ENCODE measurements around the gene PDZD4.

PDZD4 gene

DNA sequence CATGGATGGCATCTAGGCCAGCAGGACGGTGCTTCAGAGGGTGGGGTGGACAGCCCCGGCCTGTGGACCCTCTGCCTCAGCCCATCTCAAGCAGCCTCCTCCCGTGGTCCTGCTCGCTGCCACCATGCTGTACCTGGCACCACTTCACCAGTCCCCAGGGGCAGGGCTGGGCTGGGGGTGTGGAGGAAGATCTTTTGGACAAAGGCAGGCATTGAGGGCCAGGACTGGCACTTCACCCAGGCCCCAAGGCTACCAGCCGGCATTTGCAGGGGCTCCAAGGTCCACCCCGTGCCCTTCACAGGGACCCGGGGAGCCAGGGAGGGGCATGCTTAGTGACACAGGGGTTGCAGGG, 65.6 kb downstream of the PDZD4 start:
- Mint-ChIP-seq H3K4me3 (no peak overlapping the region), H3K27me3 (ENCODE audit: low read depth) (no peaks in the 10 kb centered on the region), H3K27ac (no peak overlapping the region), H3K4me1 (ENCODE audit: low read depth) (peaks cover 6% of the 10 kb centered on the region), H3K36me3 (ENCODE audit: low read depth) (no peaks in the 10 kb centered on the region), H3K9me3 (no peaks in the 10 kb centered on the region)

GRCh38 chrX:153763989-153764755, 66.2 kb downstream of the PDZD4 start, which contains the start of gene PLXNB3:
Gene PLXNB3 (plus strand): TSS chrX:153764249. CDS start chrX:153765536, 1,287 bp downstream.
- H3K9me3 Mint-ChIP-seq = no peaks in the 10 kb centered on the region
- peaks cover 6% of the 10 kb centered on the region for H3K4me1 Mint-ChIP-seq (ENCODE audit: low read depth)
- H3K4me3 Mint-ChIP-seq = no peak within 1 kb of the TSS
- no peaks in the 10 kb centered on the region for H3K36me3 Mint-ChIP-seq (ENCODE audit: low read depth)
- H3K27ac Mint-ChIP-seq = no peak within 1 kb of the TSS
- H3K27me3 Mint-ChIP-seq (ENCODE audit: low read depth) = no peaks in the 10 kb centered on the region

- Mint-ChIP-seq H3K36me3 (ENCODE audit: low read depth) (no peaks in the 10 kb centered on the region), H3K9me3 (no peaks in the 10 kb centered on the region), H3K4me1 (ENCODE audit: low read depth) (peaks cover 6% of the 10 kb centered on the region), H3K27ac (no peak overlapping the region), H3K27me3 (ENCODE audit: low read depth) (no peaks in the 10 kb centered on the region), H3K4me3 (no peak overlapping the region)
Measured at GRCh38 chrX:153763298-153763932, 66.9 kb downstream of the PDZD4 start.

DNA sequence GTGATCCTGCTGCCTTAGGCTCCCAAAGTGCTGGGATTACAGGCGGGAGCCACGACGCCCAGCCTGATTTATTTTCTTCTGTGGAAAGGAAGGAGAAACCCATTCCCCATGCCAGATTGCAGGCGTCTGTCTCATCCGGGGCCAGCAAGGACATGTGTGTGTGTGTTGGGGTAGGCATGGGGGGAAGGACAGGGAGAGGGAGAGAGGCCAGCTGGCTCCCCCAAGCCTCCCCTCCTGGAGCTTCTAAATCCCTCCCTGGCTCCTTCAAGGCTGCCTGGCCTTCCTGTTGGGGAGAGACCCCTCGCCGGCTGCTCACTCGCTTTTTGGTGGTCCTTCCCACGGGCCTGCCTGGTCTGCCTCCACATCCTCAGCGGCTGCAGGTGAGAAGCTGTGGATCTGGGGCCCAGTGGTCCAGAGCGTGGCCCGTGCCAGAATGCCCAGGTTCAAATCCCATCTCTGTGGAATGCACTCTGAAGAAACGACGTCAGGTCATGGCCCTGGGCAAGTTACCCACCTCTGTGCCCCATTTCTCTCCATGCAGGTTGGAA, 67.6 kb downstream of the PDZD4 start:
- H3K27ac Mint-ChIP-seq = no peak overlapping the region
- no peaks in the 10 kb centered on the region for H3K36me3 Mint-ChIP-seq (ENCODE audit: low read depth)
- no peaks in the 10 kb centered on the region for H3K27me3 Mint-ChIP-seq (ENCODE audit: low read depth)
- no peaks in the 10 kb centered on the region for H3K9me3 Mint-ChIP-seq
- no peak overlapping the region for H3K4me3 Mint-ChIP-seq
- H3K4me1 Mint-ChIP-seq (ENCODE audit: low read depth) = peaks cover 6% of the 10 kb centered on the region

DNA sequence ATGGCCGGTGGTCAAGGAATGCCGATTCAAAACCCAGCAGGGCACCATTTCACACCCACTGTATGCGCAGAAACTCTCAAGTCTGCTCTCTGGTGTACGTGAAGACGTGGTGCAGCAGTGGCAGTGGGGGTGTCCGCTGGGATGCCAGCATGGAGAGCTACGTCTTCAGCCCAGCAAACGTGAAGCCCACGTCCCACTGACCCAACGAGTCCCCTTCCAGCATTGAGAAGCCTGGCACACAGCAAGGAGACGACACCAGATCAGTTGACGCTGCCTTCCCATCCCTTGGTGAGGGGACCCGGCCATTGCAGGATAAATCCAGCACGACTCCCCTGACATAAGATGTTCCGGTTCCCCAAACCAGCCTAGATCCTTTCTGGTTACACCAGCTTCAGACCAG, 68.5 kb downstream of the PDZD4 start:
- Mint-ChIP-seq H3K9me3 (no peaks in the 10 kb centered on the region), H3K27ac (no peak overlapping the region), H3K4me3 (no peak overlapping the region), H3K36me3 (ENCODE audit: low read depth) (no peaks in the 10 kb centered on the region), H3K27me3 (ENCODE audit: low read depth) (no peaks in the 10 kb centered on the region), H3K4me1 (ENCODE audit: low read depth) (peaks cover 6% of the 10 kb centered on the region)

DNA sequence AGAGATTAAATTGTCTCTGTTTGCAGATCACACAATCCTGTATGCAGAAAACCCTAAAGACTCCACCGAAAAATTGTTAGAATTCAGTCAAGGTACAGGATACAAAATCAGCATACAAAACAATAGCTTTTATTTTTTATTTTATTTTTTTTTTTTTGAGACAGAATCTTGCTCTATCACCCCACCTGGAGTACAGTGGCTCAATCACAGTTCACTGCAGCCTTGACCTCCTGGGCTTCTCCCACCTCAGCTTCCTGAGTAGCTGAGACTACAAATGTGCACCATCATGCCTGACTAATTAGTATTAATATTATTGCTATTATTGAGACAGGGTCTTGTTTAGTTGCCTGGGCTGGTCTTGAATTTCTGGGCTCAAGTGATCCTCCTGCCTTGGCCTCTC, 75.2 kb downstream of the PDZD4 start:
- H3K9me3 Mint-ChIP-seq = no peaks in the 10 kb centered on the region
- peaks cover 3% of the 10 kb centered on the region for H3K4me1 Mint-ChIP-seq (ENCODE audit: low read depth)
- H3K4me3 Mint-ChIP-seq = no peak overlapping the region
- no peak overlapping the region for H3K27ac Mint-ChIP-seq
- no peaks in the 10 kb centered on the region for H3K36me3 Mint-ChIP-seq (ENCODE audit: low read depth)
- H3K27me3 Mint-ChIP-seq (ENCODE audit: low read depth) = peaks cover 18% of the 10 kb centered on the region
